Activated effector memory CD4-positive, alpha-beta T cell treated with Interleukin-2 at 50 U/mL for 16 hours (primary cell): ENCODE data around the gene ALCAM.
"Not testable (repeated sequence)": the region's sequence is repeated elsewhere in the genome, so short reads cannot be mapped to it uniquely, and the experiment has no call there.

ENCODE experiments used
- DNase-seq: peaks from one replicate; pipeline ENCODE4 v3.0.0-alpha.2; 2020

The ALCAM gene

DNA sequence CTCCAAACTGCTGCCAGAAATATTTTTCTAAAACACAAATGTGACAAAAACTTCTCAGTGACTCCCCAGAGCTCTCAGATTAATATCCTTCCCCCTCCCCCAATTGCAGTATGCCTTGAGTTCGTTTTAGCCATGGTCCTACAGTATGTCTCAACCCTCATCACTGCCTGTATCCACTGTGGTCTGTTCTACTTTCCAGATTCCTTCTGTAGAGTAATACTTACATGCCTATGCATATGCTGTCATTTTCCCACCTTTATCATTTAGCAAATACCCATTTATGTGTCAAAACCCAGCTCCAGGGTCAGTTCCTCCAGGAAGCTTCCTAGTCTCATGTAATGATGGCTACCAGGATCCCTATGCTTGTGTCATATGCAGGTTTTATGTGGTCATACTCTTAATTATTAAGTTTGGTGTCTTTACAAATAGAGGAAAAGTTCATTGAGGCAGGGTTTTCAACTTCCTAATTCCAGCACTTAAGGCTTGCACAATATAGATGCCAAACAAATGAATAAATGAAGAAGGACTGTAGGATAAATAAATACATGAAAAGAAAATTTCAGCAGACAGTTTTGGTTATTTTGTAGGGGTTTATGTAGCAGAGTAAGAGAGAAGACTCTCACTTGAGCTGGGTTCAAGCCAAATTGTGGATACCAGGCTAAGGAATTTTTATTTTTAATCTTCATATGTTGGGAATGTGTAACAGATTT lies 170.8 kb downstream of the ALCAM start:
- no peak for DNase-seq

DNA sequence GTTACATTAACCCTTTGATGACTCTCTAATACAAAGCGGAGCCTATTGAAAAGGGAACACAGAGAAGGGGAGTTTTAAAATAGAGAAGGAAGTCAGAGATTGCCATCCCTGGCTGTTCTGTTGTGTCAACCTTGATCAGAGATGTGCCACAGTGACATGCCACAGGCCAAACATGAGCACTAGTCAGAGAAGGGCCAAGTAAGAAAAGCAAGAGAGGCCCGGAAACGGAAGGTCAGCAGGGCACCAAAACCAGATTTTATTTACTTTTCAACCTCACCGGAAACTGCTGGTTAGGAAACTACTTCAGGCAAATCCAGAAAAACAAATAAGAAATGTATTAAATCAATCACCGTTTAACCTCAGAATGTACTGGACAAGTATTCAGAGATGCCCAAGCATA lies 171.8 kb downstream of the ALCAM start:
- DNase-seq, result no peak

DNA sequence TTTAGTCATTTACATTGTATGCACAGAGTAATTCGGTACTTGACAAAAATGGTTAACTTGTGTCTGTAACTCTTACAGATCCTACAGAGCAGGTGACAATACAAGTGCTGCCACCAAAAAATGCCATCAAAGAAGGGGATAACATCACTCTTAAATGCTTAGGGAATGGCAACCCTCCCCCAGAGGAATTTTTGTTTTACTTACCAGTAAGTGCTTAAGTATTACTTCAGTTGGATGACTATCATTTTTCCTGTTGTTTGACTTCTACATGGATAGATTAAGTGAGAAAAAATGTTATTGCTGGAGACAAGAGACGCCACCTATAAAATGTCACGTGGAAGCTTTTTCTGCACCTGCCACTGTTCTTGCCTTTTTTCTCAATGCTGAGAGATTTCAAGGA lies 173.2 kb downstream of the ALCAM start:
- no peak for DNase-seq

DNA sequence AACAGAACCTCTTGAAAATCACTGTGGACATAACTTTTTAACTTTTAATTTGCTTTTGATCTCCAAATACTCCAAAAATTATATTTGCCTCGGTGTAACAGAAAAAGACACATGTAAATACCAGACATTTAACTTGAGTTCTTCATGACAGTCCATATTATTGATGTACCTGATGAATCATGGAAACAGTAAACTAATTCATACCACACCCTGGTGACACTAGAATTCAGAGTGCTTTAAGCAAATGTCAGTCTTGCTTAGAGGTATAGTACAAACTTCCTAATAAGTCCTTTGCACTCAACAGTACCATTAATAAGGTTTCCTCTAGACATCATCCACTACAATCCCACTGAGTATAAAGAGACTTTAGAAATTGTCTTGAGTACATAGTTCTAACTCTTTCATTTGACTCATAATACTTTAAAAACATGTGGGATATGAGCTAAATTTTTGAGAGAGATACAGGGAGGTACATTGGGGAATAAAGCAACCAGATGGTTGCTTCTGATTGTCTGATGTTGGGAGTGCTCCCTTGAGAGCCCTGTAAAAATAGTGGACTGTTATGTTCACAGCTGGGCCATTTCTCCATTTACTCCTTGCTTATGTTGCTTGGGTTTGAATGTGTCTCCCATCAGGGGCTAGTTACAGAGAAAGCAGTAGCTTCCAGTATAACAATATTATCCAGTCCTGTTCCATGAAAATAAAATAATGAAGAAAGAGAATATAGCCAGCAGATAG lies 175.7 kb downstream of the ALCAM start:
- no peak for DNase-seq

DNA sequence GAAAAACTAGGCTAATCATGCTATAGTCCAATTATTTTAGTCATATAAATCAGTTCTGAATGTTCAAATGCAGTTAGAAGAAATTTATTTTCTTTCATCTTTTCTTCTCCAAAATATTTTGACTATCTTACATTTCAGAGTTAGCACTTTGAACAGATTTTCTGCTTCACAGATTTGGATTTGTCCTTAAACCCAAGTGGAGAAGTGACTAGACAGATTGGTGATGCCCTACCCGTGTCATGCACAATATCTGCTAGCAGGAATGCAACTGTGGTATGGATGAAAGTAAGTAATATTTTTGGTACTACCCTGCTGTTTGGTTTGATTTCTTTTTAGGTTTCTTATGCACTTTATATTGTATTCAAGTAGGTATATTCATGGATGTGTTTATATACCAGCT lies 178.3 kb downstream of the ALCAM start:
- DNase-seq, result no peak

DNA sequence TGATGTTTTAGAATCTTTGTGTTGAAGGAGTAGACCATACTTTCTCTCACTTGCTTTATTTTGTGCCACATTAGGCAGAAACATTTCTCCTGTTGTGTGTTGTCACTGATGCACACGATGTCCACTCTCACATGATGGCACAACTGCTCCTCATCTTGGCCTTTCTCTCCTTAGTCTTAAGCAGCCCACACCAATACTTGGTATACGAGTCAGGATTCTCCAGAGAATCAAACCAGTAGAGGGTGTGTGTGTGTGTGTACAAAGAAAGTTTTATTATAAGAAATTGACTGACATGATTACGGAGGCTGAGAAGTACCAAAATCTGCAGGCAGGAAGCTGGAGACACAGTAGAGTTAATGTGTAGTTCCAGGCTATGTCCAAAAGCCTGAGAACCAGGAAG lies 187.1 kb downstream of the ALCAM start:
- no peak for DNase-seq

DNA sequence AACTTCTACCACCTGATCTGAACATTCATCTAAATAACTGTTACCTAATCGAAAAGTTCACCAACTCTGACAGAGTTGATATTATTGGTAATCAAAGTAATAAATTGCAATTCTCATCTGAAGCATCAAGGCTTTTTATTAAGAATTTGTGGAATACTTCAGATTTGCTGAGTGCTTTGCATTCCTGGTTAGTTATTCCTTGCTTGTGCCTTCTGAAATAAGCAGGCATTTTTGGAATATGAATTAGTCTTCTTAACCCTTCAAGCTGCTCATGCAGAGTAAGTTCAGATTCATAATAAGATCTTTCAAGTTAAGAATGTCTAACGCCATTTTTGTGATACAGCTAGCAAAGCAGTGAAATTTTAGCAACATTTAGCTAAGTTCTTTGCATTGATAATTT lies 188.5 kb downstream of the ALCAM start:
- no peak for DNase-seq

DNA sequence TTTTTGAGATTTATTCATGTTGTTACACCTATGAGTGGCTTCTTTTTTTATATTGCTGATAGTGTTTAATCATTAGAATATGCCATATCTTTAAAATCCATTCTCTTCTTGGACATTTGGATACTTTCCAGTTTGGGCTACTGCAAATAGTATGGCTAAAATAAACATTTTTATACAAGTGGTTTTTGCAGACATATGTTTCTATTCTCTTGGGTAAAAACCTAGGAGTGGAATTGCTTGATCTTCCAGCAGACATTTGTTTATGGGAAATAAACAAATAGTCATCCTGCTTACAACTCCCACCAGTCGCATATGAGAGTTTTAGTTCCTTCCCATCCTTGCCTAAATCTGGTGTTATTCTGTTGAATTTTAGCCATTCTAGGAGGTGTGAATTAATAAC lies 193.1 kb downstream of the ALCAM start:
- no peak for DNase-seq

DNA sequence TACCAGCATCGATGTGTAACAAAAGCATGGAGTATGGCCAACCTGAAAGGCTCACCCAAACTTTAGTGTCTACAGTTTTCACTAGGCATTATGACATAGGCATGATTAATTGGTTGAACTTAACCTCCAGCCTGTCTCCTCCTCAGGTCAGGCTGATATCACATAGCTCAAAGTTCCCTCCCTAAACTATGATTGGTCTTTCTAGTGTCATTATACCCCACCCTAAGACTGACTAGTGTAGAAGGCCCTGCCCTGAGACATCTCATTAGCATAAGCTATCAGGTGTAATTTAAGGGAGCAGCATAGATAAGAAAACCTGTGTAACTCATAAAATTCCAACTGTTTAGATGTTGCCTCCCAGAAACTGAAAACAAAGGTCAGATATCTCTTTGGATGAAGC lies 195.2 kb downstream of the ALCAM start:
- no peak for DNase-seq

DNA sequence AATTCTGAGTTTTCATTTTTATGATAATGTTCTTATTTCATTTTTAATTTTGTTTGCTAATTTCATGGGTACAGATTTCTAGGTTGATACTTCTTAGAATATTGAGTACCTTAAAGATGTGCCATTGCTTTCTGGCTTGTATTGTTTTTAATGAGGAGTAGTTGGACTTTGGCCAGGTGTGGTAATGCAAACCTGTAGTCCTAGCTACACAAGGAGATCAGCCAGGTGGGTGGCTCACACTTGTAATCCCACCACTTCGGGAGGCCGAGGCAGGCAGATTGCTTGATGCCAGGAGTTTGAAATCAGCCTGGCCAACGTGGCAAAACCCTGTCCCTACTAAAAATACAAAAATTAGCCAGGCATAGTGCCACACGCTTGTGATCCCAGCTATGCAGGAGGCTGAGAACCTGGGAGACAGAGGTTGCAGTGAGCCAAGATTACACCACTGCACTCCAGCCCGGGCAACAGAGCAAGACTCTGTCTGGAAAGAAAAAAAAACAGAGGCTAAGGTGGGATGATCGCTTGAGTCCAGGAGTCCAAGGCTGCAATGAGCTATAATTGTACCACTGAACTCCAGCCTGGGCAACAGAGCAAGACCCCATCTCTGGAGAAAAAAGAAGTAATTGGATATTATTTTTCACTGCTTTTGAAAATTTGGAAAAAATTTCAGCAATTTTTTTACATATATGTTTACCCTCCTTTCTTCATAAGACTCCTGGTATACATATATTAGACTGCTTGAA lies 198.0 kb downstream of the ALCAM start:
- no peak for DNase-seq

DNA sequence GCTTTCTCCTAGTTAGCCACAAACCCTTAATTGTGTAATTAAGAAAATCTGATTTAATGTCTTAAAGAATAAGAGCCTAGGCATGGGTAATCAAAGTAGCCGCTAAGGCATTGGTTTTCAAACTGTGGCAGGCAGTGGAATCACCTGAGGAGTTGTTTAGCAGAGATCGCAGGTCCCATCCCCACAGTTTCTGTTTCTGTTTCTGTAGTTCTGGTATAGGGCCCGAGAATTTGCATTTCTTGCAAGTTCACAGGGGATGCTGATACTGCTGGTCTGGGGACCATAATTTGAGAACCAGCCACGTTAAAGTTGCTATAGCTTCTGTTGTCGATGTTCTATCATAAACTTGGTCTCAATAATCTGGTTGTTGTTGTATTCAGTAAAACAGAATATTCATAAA lies 204.3 kb downstream of the ALCAM start:
- no peak for DNase-seq

DNA sequence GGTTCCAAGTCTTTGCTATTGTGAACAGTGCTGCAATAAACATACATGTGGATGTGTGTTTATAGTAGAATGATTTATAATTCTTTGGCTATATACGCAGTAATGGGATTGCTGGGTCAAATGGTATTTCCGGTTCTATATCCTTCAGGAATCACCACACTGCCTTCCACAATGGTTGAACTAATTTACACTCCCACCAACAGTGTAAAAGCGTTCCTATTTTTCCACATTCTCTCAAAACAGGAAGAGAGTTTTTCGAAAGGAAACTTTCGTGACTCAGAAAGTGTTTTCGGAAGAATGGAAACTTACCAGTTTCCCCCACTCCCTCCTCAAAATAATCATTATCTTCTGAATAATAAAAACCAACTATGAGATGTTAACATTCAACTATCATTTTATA lies 205.8 kb downstream of the ALCAM start:
- DNase-seq, result no peak

DNA sequence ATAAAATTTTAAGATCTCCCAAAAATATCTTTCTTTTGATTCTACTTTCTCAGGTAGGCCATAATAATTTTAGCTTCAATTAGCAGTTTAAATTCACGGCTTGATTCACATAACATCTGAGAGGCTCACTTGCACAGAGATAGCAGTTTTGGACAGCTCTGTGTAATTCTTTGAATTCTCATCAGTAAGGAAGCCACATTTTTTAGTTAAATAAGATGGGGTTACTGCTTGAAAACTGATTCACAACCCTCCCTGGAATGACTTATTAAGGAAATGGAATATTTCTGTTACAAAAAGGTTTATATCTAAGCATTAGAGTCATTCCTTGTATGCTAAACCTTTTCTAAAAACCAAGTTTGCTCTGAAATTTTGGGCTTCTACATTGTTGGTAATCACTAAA lies 212.7 kb downstream of the ALCAM start:
- no peak for DNase-seq

DNA sequence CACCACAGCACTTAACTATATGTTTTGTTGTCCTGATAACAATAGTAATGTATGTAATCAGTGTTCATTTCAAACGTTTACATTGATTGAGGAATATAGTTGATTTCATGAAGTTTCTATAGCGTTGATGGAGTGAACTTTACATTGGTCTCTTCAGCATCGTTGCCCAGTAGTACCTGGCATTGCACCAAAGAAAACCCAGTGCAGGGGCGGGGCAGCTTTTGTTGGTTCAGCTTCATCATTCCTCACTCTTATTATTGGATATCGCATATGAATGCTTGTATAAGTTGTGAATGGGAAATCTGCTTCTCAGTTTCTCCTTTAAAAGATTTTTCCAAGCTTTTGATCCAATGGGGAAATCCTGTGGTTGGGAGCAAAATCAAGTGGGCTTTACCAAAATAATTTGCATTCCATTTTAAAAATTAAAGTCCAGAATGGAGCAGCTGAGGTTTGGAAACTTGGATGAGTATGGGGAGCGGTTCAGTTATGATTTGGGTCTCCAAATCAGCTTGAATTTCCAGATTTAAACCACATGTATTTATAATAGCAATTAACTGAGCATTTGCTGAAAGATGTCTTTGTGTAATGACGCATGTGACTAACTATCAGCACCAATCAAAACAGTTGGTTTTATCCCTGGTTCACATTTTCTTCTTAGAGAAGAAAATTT lies 213.7 kb downstream of the ALCAM start:
- DNase-seq, result no peak

DNA sequence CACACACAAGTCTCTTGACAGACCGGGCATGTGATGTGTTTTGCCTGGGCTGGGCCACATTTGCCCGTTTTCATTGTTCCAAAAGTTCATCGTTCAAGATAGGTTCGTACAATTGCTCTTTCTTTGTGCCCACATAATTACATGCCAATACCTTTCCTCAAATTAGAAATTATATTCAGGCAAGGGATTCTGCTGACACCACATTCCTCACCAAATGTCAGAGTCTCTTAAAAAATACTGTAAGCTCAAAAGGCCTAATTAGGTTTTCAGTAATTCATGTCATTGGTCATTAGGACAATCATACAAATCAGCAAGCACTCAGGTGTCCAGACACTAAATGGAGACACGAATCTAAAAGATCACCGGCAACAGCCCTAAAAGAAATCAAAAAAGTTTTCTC lies 215.3 kb downstream of the ALCAM start:
- DNase-seq, result no peak

DNA sequence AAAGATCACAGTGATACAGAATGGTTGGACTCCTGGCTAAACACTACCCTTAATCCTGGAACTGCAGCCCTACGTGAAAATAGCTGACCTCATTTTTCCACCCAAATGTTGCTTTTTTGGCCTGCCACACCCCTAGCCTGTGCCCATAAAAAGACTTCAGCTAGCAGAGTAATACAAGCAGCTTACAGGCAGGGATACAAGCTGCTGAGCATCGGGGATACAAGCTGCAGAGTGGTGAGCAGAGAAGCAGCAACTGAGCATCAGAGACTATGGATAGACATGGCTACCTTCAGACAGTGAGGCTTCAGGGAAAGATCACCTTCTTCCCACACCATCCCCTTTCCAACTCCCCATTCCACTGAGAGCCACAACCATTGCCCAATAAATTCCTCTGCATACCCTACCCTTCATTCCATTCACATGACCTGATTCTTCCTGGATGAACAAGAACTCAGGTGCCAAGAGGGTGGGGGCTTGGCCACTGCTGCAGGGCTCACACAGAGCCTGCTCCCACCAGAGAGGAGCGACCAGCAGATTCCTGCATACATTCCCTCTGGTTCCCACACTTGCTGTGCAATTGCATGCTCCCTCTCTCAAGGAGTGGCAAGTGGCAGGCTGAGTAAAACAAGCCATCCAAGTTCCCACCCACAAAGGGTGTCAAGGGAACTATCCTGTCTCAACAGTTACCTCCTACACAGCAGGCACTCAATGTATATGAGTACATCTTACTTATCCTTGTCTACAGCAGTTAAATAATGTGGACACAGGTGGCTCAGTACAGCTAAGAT lies 217.5 kb downstream of the ALCAM start:
- no peak for DNase-seq

DNA sequence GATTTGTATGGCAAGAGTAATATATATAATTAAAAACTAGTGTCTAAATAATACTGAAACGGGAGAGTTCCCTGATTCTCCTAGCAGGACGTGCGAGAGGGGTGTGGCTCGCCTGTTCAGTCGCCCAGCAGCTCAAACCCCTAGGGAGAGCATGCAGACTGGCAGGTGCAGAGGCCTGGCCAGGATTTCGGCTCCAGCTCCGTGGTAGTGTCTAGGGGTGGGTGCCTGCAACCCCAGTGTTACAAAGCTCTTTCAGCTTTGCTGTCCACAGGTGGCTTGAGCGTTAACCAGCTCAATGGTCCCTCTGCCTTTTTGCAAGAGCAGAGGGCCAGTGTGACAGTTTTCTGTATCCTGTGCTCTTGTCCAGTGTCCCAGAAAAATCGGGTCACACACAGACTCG lies 226.6 kb downstream of the ALCAM start:
- no peak for DNase-seq

DNA sequence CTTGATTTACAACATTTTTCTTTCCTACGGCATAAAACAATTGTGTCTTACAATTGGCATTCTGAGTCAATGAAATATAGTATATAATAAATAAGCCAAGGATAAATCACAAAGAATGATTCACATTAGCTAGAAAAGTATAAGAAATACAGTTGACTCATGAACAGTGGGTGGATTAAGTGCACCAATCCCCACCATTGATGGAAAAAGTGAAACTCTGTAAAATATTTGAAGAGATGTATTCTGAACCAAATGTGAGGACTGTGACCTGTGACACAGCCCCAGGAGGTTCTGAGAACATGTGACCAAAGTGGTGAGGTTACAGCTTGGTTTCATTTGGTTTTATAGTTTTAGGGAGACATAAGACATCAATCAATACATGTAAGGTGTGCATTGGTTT lies 227.5 kb downstream of the ALCAM start:
- no peak for DNase-seq

DNA sequence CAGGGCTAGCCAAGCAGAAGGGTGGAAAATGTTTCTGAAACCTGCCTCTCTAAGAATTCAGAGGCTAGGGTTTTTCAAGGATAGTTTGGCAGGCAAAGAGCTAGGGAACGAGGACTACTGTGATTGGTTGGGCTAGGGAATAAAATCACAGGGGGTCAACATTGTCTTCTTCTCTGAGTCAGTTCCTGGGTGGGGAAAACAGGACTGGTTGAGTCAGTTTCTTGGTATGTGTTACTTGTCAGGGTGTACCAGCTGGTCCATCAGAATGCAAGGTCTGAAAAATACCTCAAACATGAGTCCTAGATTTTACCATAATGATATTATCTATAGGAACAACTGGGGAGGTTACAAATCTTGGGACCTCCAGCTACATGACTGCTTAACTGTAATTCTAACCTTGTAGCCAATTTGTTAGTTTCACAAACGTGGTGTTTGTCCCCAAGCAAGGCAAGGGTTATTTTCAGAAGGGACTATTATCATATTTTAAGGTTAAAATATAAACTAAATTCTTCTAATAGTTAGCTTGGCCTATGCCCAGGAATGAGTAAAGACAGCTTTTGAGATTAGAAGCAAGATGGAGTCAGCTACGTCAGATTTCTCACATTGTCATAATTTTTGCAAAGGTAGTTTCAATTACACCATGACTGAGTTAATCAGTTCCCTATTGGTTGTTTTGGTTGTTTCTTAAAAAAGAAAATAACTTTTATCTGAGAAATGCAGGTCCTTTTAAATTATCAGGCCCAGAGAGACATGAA lies 231.5 kb downstream of the ALCAM start:
- no peak for DNase-seq

DNA sequence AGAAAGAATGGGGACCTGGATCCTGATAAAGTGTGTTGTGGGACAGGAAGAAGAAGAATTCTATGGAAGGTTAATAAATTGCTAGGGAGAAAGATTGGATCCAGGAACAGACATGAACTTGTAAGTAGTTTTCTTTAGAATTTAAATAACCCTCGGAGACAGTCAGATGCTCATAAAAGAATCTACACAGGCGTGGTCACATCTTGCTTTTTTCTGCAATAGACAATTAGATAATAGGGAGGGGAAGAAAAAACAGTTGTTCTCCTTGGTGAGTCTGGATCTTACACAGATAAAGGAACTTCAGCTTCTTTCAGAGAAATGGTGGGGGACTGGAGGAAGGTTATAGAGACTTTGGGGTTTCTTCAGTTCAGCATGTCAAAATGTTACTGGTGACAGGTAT lies 232.6 kb downstream of the ALCAM start:
- DNase-seq, result no peak

DNA sequence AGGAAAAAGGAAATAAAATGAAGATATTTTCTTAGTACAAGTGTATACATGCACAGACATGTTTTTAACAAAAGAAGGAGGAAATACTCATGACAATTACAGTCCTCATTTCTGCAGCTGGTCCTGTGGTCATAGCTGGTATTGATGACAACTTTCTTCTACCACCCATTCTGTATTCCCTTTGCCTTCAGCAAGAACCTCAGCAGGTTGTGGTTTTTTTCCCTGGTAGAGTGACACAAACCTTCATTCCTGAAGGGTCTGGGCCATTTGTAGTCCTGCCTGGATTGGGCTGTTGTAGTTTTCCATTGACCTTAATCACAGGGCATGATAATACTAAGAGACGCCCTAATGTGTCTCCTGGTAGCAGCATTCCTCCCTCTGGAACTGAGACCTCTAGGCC lies 235.0 kb downstream of the ALCAM start:
- DNase-seq, result not testable (repeated sequence)

DNA sequence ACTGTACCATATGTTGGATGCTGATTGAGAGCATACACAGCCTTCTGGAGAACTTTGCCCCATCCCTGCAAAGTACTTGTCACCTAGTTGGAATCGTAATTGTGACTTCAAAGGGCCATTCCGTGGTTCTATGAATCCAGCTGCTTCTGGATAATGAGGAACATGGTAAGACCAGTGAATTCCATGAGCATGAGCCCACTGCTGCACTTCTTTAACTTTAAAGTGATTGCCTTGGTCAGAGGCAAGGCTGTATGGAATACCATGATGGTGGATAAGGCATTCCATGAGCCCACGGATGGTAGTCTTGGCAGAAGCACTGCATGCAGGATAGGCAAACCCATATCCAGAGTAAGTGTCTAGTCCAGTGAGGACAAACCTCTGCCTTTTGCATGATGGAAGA lies 235.6 kb downstream of the ALCAM start:
- DNase-seq, result not testable (repeated sequence)
